Omental fat pad (tissue), 4 donors: ENCODE measurements around the gene CUTA. TPM values are rescaled to one million over a fixed set of nuclear protein-coding genes. Genes with fewer than 3 reads are reported as not detected.

Experiments
- ATAC-seq: fragments of 150-250 bp; one replicate; pipeline ENCODE4 v1.9.1; 2016; ENCODE audit warnings: mild to moderate bottlenecking, moderate library complexity; ENCODE audit not compliant: low FRiP score
- DNase-seq: peaks from one replicate; pipeline ENCODE4 v3.0.0-alpha.2; 2019; ENCODE audit warnings: low spot score
- total RNA-seq, 4 donors: library from RNA; depleted of rRNA; stranded (reverse); fragments of >200 nt; gene quantifications; one replicate each; pipeline ENCODE4 v1.1.0, GENCODE V29; 2016
- TF ChIP-seq, protein P1 (sequence below), 3 donors: fragments of 450-650 bp; IDR thresholded peaks; one replicate each; pipeline ENCODE4 v1.5.1; 2016 to 2017; ENCODE audit warnings: antibody characterized with exemption in 3 of 3, mild to moderate bottlenecking in 3 of 3, moderate library complexity in 2 of 3

Gene CUTA
- total RNA-seq, 4 donors from 2014 or later = 57.1 to 107 (median 98.1) TPM

DNA sequence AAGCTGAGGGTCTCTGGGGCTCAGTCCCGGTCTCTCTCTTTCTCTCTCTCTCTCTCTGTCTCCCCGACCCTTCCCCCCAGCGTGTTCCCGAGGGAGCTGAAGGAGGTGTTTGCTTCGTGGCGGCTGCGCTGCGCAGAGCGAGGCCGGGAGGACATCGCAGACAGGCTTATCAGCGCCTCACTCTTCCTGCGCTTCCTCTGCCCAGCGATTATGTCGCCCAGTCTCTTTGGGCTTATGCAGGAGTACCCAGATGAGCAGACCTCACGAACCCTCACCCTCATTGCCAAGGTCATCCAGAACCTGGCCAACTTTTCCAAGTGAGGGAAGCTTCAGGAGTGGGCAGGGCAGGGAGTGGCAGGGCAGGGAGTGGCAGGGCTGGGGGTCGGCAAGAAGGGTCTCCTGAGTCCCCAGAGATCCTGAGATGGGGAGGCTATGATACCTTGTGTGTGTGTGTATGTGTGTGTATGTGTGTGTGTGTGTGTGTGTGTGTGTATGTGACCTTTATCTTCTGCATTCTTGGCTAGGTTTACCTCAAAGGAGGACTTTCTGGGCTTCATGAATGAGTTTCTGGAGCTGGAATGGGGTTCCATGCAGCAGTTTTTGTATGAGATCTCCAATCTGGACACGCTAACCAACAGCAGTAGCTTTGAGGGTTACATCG, 22.9 kb upstream of the CUTA start:
- TF ChIP-seq, protein P1, sequence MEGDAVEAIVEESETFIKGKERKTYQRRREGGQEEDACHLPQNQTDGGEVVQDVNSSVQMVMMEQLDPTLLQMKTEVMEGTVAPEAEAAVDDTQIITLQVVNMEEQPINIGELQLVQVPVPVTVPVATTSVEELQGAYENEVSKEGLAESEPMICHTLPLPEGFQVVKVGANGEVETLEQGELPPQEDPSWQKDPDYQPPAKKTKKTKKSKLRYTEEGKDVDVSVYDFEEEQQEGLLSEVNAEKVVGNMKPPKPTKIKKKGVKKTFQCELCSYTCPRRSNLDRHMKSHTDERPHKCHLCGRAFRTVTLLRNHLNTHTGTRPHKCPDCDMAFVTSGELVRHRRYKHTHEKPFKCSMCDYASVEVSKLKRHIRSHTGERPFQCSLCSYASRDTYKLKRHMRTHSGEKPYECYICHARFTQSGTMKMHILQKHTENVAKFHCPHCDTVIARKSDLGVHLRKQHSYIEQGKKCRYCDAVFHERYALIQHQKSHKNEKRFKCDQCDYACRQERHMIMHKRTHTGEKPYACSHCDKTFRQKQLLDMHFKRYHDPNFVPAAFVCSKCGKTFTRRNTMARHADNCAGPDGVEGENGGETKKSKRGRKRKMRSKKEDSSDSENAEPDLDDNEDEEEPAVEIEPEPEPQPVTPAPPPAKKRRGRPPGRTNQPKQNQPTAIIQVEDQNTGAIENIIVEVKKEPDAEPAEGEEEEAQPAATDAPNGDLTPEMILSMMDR (IDR thresholded peaks at IDR 0.05) = no peak
- no peak for DNase-seq

DNA sequence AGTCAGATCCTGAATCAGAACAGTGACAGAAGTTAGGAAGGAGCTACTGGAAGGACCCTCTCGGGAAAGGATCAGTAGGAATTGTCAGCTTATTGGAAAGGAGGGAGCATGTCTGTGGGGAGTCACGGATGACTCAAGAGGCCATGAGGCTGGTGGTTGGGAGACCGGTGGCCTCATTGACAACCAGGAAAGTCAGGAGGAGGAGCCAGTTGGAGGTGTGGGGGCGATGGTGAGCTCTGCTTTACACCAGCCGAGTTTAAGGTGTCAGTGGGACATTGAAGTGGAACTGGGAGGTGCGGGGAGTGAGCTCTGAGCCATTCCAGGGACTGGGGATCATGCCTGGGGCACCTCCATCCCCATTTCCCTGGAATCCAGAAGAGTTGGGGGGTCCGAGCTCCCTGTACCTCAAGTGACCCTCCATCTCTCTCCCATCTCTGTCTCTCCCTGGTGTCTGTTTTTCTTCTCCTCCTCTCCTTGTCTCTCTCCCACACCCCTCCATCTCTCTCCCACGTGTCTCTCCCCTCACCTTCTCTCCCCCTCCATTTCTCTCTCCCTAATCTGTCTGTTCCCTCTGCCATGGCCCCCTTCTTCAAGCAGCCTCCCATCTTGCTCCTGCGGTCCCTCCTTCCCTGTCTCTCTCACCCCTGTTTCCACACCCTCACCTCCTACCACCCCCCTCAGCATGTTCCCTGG, 22.2 kb upstream of the CUTA start:
- TF ChIP-seq, protein P1 (IDR thresholded peaks at IDR 0.05) = no peak
- DNase-seq (no peak), ATAC-seq (no peak)

More for the DNA sequence above, 22.9 kb upstream of the CUTA start:
- ATAC-seq = no peak

DNA sequence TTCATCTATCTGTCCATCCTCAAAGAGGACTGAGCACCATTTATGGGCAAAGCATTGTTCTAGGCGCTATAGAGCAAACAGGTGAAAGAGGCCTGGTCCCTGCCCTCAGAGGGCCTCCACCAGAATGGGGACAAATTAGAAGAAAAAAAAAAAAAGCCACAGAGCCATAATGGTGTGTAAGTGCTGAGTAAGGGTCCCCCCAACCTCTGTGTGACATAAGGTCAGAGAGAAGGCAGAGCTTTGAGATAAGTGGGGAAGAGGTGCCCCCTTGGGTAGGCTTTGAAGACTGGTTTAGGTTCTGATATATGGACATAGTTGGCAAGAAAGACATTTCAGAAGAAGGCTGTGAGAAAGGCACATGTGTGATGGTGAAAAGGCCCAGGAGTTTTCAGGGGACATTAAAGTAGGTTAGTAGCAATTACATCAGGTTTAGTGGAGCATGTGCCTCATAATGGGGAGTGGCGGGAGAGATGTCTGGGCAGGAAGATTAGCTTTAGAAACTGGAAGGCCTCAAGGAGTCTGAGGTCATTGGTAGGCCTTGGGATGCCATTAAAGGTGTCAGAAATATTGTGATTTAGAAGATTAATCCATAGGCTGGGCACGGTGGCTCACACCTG, 21.2 kb upstream of the CUTA start:
- DNase-seq (no peak), ATAC-seq (no peak)
- TF ChIP-seq, protein P1 (IDR thresholded peaks at IDR 0.05) = no peak

DNA sequence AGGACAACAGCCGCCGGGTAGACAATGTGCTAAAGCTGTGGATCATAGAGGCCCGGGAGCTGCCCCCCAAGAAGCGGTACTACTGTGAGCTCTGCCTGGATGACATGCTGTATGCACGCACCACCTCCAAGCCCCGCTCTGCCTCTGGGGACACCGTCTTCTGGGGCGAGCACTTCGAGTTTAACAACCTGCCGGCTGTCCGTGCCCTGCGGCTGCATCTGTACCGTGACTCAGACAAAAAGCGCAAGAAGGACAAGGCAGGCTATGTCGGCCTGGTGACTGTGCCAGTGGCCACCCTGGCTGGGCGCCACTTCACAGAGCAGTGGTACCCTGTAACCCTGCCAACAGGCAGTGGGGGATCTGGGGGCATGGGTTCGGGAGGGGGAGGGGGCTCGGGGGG, 19.8 kb upstream of the CUTA start:
- DNase-seq = no peak
- TF ChIP-seq, protein P1 (IDR thresholded peaks at IDR 0.05) = no peak
- no peak for ATAC-seq

DNA sequence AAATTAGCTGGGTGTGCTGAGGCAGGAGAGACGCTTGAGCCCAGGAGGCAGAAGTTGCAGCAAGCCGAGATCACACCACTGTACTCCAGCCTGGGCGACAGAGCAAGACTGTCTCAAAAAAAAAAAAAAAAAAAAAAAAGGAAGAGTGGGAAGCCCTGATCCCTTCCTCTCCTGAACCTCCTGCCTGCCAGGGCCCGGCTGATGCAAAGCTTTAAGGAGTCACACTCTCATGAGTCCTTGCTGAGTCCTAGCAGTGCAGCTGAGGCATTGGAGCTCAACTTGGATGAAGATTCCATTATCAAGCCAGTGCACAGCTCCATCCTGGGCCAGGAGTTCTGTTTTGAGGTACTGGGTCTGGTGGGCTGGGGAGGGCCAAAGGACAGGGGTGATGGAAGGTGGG, 17.1 kb upstream of the CUTA start:
- ATAC-seq (no peak), DNase-seq (no peak)
- TF ChIP-seq, protein P1 (IDR thresholded peaks at IDR 0.05) = no peak

DNA sequence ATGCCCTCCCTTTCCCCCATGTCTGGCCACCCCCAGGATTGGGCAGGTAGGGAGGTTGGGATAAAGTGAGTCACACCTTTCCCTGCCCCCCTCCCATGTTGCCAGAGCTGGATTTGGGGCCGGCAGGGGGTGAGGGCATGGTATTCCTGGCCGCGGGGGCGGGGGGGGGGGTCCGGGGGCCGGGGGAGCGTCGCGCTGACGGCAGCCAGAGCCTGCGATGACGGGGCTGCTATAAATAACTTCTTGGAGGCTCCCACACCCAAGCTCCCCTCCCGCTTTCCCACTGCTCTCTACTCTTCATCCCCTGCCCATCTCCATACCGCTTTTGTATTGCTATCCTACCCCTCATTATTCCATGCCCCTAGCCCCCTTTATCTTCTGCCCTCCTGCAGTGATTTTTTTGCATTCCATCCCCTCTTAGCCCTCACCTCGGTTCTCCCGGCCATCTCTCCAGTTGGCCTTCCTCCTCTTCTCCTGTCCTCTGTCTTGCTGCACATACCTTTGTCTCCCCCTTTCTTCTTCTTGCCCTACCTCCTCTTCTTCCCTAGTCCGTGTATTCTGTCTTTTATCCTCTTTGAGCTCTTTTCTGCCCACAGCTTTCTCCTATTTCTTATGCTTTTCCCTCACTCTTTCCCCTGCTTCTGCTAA, 15.8 kb upstream of the CUTA start:
- TF ChIP-seq, protein P1 (IDR thresholded peaks at IDR 0.05) = no peak
- ATAC-seq = peak; percentile 53
- no peak for DNase-seq
